Suprapubic skin (tissue), 3 donors: ENCODE data around the gene HAUS8.

Experiments
- EP300 ChIP-seq: sonication (generic); formaldehyde crosslinking; IDR thresholded peaks from one replicate; pipeline ENCODE4 v1.6.1; 2017; ENCODE audit warnings: antibody characterized with exemption
- POLR2A ChIP-seq, 2 donors: fragments of 450-650 bp; IDR thresholded peaks; one replicate each; pipeline ENCODE4 v1.6.1; 2017; ENCODE audit warnings: antibody characterized with exemption in 2 of 2, mild to moderate bottlenecking in 2 of 2, moderate library complexity in 2 of 2
- TF ChIP-seq, protein P1 (sequence below), 2 donors: fragments of 200-600 bp in 1 of 2; fragments of 450-650 bp in 1 of 2; sonication (generic) in 1 of 2; IDR thresholded peaks; one replicate each; pipeline ENCODE4 v1.5.1; 2016 to 2019; ENCODE audit warnings: antibody characterized with exemption in 2 of 2, mild to moderate bottlenecking in 1 of 2, moderate library complexity in 1 of 2

DNA sequence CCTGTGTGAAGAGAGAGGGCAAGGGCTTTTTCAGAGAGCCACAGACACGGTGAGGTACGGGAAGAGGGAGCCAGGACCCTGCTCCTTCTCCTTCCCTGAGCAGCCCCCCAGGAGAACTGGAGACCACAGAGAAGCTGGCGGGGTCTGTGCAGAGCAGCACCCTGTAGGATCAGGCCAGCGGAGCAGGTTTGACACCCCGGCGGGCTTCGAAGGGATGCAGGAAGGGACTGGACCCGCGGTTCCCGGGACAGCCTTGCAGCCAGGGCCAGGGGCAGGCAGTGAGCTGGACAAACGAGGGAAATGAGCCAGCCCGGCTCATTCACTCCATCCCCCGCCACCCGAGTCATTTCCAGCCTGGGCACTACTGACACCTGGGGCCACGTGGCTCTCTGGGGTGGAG is 70.9 kb downstream of the HAUS8 start:
- TF ChIP-seq POLR2A (IDR thresholded peaks at IDR 0.05), result no peak
- TF ChIP-seq, protein P1, sequence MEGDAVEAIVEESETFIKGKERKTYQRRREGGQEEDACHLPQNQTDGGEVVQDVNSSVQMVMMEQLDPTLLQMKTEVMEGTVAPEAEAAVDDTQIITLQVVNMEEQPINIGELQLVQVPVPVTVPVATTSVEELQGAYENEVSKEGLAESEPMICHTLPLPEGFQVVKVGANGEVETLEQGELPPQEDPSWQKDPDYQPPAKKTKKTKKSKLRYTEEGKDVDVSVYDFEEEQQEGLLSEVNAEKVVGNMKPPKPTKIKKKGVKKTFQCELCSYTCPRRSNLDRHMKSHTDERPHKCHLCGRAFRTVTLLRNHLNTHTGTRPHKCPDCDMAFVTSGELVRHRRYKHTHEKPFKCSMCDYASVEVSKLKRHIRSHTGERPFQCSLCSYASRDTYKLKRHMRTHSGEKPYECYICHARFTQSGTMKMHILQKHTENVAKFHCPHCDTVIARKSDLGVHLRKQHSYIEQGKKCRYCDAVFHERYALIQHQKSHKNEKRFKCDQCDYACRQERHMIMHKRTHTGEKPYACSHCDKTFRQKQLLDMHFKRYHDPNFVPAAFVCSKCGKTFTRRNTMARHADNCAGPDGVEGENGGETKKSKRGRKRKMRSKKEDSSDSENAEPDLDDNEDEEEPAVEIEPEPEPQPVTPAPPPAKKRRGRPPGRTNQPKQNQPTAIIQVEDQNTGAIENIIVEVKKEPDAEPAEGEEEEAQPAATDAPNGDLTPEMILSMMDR (IDR thresholded peaks at IDR 0.05), result no peak
- no peak for TF ChIP-seq EP300
